Stimulated activated CD4-positive, alpha-beta T cell treated with anti-CD3 and anti-CD28 coated beads, Interleukin-4, amount 100 ng/mL, for 4 hours (primary cell): ENCODE results near the gene TUBB.
"Not testable (repeated sequence)": the region's sequence is repeated elsewhere in the genome, so short reads cannot be mapped to it uniquely, and the experiment has no call there.

Experiments used
- DNase-seq, 2 experiments: peaks; one replicate each; pipeline ENCODE4 v3.0.0-alpha.2; 2020

TUBB gene

GRCh38 chr6:30719356-30719755 is 796 bp upstream of the TUBB start:
- DNase-seq: no peak

- peak; percentile 53 to 64 for DNase-seq
These were observed 616 bp downstream of the TUBB start for GRCh38 chr6:30720738-30721197.

- peak; percentile 96 to 99 for DNase-seq
These were observed 1.3 kb downstream of the TUBB start for GRCh38 chr6:30721198-30722024.

- DNase-seq: not testable (repeated sequence)
These were observed 1.8 kb downstream of the TUBB start for GRCh38 chr6:30722025-30722279.

GRCh38 chr6:30722280-30723112 is 2.3 kb downstream of the TUBB start:
- DNase-seq: peak; percentile 74 to 81

- not testable (repeated sequence) for DNase-seq
These were observed 3.1 kb downstream of the TUBB start for GRCh38 chr6:30723159-30723842.

GRCh38 chr6:30723843-30724741 is 3.9 kb downstream of the TUBB start:
- DNase-seq: not testable (repeated sequence)

GRCh38 chr6:30724906-30725667 is 4.9 kb downstream of the TUBB start:
- DNase-seq: no peak

- DNase-seq: no peak
These were observed 5.8 kb downstream of the TUBB start for GRCh38 chr6:30725713-30726505.

GRCh38 chr6:30726506-30727413 is 6.6 kb downstream of the TUBB start:
- DNase-seq: no peak

GRCh38 chr6:30727920-30728553 is 7.9 kb downstream of the TUBB start:
- no peak for DNase-seq

- peak; percentile 83 to 85 for DNase-seq
These were observed 10.7 kb downstream of the TUBB start for GRCh38 chr6:30730601-30731435.

- no peak for DNase-seq
These were observed 12.2 kb downstream of the TUBB start for GRCh38 chr6:30732237-30732943.

GRCh38 chr6:30735668-30736314 is 15.6 kb downstream of the TUBB start:
- DNase-seq: no peak

- DNase-seq: no peak
These were observed 18.4 kb downstream of the TUBB start for GRCh38 chr6:30738532-30738931.

- DNase-seq: no peak
These were observed 20.4 kb downstream of the TUBB start for GRCh38 chr6:30740540-30740870.
